WTC11 (cell line): ENCODE data around the gene MYO9A. TPM values are rescaled to one million over a fixed set of nuclear protein-coding genes. Genes with fewer than 3 reads are reported as not detected.

ENCODE experiments used
- ATAC-seq: fragments of 200-7000 bp; cut with Tn5 transposase; 2 replicates; pipeline ENCODE4 v1.10.0; 2021; ENCODE audit warnings: mild to moderate bottlenecking, moderate library complexity
- CTCF ChIA-PET: fragments of 300-600 bp; sonication (Branson Sonifier 250); formaldehyde crosslinking; loops from one replicate; lab custom pipeline; 2021; ENCODE audit warnings: antibody characterized with exemption; lab: Charles Lee
- POLR2A ChIA-PET: fragments of 350-600 bp; sonication (Branson Sonifier 250); formaldehyde crosslinking; loops from one replicate; lab custom pipeline; 2021; ENCODE audit warnings: antibody characterized with exemption; lab: Charles Lee
- DNase-seq: peaks from one replicate; pipeline ENCODE4 v3.0.0; 2021; ENCODE audit warnings: low spot score
- H3K27ac Mint-ChIP-seq: 2 replicates; pipeline ENCODE4 v1.8.0; 2021; ENCODE audit warnings: mixed read lengths
- H3K27me3 Mint-ChIP-seq: 2 replicates; pipeline ENCODE4 v1.8.0; 2021; ENCODE audit warnings: low read depth, mild to moderate bottlenecking, moderate library complexity, mixed read lengths
- H3K36me3 Mint-ChIP-seq: 2 replicates; pipeline ENCODE4 v1.8.0; 2021; ENCODE audit warnings: mixed read lengths
- H3K4me1 Mint-ChIP-seq: 2 replicates; pipeline ENCODE4 v1.8.0; 2022; ENCODE audit warnings: mixed read lengths
- H3K4me3 Mint-ChIP-seq: 2 replicates; pipeline ENCODE4 v1.8.0; 2021; ENCODE audit warnings: mild to moderate bottlenecking, moderate library complexity, mixed read lengths
- H3K9me3 Mint-ChIP-seq: 2 replicates; pipeline ENCODE4 v1.8.0; 2021; ENCODE audit warnings: mixed read lengths
- ELF4 ChIP-seq: sonication (generic); formaldehyde crosslinking; IDR thresholded peaks from 2 replicates; pipeline ENCODE4 v1.8.1; 2022; ENCODE audit warnings: low read depth, mild to moderate bottlenecking, moderate library complexity, missing genetic modification reagents
- ETV6 ChIP-seq: sonication (generic); formaldehyde crosslinking; IDR thresholded peaks from 2 replicates; pipeline ENCODE4 v1.8.1; 2022; ENCODE audit warnings: mild to moderate bottlenecking, missing genetic modification reagents
- FOXJ3 ChIP-seq: sonication (generic); formaldehyde crosslinking; IDR thresholded peaks from 2 replicates; pipeline ENCODE4 v1.9.0; 2021; ENCODE audit warnings: missing genetic modification reagents, mild to moderate bottlenecking, borderline replicate concordance
- FOXK1 ChIP-seq: sonication (generic); formaldehyde crosslinking; IDR thresholded peaks from 2 replicates; pipeline ENCODE4 v1.8.0; 2022; ENCODE audit warnings: mild to moderate bottlenecking, moderate library complexity, missing genetic modification reagents
- FOXP1 ChIP-seq: sonication (generic); formaldehyde crosslinking; IDR thresholded peaks from 2 replicates; pipeline ENCODE4 v1.8.0; 2022; ENCODE audit warnings: missing genetic modification reagents, mild to moderate bottlenecking, moderate library complexity, borderline replicate concordance
- GABPB1 ChIP-seq: sonication (generic); formaldehyde crosslinking; IDR thresholded peaks from 2 replicates; pipeline ENCODE4 v1.8.1; 2023; ENCODE audit warnings: mild to moderate bottlenecking, missing genetic modification reagents
- JUN ChIP-seq: sonication (generic); formaldehyde crosslinking; IDR thresholded peaks from 2 replicates; pipeline ENCODE4 v1.8.0; 2023; ENCODE audit warnings: mild to moderate bottlenecking, missing genetic modification reagents
- MYBL2 ChIP-seq: sonication (generic); formaldehyde crosslinking; IDR thresholded peaks from 2 replicates; pipeline ENCODE4 v1.8.1; 2023; ENCODE audit warnings: mild to moderate bottlenecking, moderate library complexity, missing genetic modification reagents
- SMAD3 ChIP-seq: sonication (generic); formaldehyde crosslinking; IDR thresholded peaks from 2 replicates; pipeline ENCODE4 v1.8.0; 2022; ENCODE audit warnings: missing genetic modification reagents, mild to moderate bottlenecking, borderline replicate concordance
- TEAD4 ChIP-seq: sonication (generic); formaldehyde crosslinking; IDR thresholded peaks from 2 replicates; pipeline ENCODE4 v1.8.0; 2022; ENCODE audit warnings: mild to moderate bottlenecking, missing genetic modification reagents
- ZBTB21 ChIP-seq: sonication (generic); formaldehyde crosslinking; IDR thresholded peaks from 2 replicates; pipeline ENCODE4 v1.8.1; 2023; ENCODE audit warnings: mild to moderate bottlenecking, missing genetic modification reagents, borderline replicate concordance
- ZNF671 ChIP-seq: fragments of 250-450 bp; sonication (Bioruptor Pico); IDR thresholded peaks from 2 replicates; pipeline ENCODE4 v1.8.0; 2021; ENCODE audit warnings: mild to moderate bottlenecking
- total RNA-seq: library from RNA; stranded (reverse); gene quantifications from 3 replicates; pipeline ENCODE4 v1.2.3, GENCODE V29; 2021
- TF ChIP-seq, protein P1 (sequence below): fragments of 250-450 bp; sonication (Bioruptor Pico); IDR thresholded peaks from 2 replicates; pipeline ENCODE4 v1.9.0; 2021; ENCODE audit warnings: mild to moderate bottlenecking
- TF ChIP-seq, protein P2 (sequence below): sonication (generic); formaldehyde crosslinking; IDR thresholded peaks from 2 replicates; pipeline ENCODE4 v1.8.1; 2023; ENCODE audit warnings: mild to moderate bottlenecking, moderate library complexity, missing genetic modification reagents
- TF ChIP-seq, protein P3 (sequence below): fragments of 250-450 bp; sonication (Bioruptor Pico); IDR thresholded peaks from 2 replicates; pipeline ENCODE4 v2.1.2; 2022; ENCODE audit warnings: mild to moderate bottlenecking, moderate library complexity
- TF ChIP-seq, protein P4 (sequence below): fragments of 250-450 bp; sonication (Bioruptor Pico); IDR thresholded peaks from 2 replicates; pipeline ENCODE4 v1.9.0; 2021; ENCODE audit warnings: mild to moderate bottlenecking
- TF ChIP-seq, protein P5 (sequence below): sonication (generic); formaldehyde crosslinking; IDR thresholded peaks from 2 replicates; pipeline ENCODE4 v1.8.1; 2023; ENCODE audit warnings: mild to moderate bottlenecking, missing genetic modification reagents, moderate library complexity
- TF ChIP-seq, protein P6 (sequence below): sonication (generic); formaldehyde crosslinking; IDR thresholded peaks from 2 replicates; pipeline ENCODE4 v1.8.1; 2022; ENCODE audit warnings: low read depth, missing genetic modification reagents, borderline replicate concordance
- TF ChIP-seq, protein P7 (sequence below): sonication (generic); formaldehyde crosslinking; conservative IDR thresholded peaks from 2 replicates; pipeline ENCODE4 v1.8.1; 2023; ENCODE audit warnings: mild to moderate bottlenecking, low read depth, missing genetic modification reagents, moderate library complexity
- TF ChIP-seq, protein P8 (sequence below): sonication (generic); formaldehyde crosslinking; IDR thresholded peaks from 2 replicates; pipeline ENCODE4 v1.8.1; 2023; ENCODE audit warnings: mild to moderate bottlenecking, missing genetic modification reagents, moderate library complexity

The MYO9A gene
- total RNA-seq, 1 experiment from 2014 or later = 23.5 TPM

DNA sequence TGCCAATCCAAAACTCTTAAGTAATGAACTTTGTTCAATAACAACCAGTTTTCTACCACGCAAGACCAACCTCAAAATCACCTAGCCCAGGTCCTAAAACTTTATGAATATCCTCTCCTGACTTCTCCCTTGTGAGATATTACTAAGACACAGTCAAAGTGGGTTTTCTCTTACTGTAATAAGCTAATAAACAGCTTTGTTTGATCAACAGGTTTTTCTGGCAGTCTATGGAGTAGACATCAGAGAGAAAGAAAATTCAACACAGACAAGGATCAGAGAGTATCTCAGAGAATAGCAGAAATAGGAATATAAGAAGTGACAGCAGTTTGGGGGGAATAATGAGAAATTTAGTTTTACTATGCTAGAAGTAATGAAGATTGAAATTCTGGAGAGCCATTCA is 228.0 kb downstream of the MYO9A start:
- ChIA-PET CTCF (no interaction called here), POLR2A (no interaction called here)
- Mint-ChIP-seq H3K36me3 (no peaks in the 10 kb centered on the region; the same call in 1 of the 2 replicates), H3K27ac (no peak overlapping the region), H3K4me3 (no peak overlapping the region), H3K9me3 (no peaks in the 10 kb centered on the region), H3K27me3 (no peaks in the 10 kb centered on the region), H3K4me1 (peaks cover 9% of the 10 kb centered on the region)
- TF ChIP-seq, protein P1, sequence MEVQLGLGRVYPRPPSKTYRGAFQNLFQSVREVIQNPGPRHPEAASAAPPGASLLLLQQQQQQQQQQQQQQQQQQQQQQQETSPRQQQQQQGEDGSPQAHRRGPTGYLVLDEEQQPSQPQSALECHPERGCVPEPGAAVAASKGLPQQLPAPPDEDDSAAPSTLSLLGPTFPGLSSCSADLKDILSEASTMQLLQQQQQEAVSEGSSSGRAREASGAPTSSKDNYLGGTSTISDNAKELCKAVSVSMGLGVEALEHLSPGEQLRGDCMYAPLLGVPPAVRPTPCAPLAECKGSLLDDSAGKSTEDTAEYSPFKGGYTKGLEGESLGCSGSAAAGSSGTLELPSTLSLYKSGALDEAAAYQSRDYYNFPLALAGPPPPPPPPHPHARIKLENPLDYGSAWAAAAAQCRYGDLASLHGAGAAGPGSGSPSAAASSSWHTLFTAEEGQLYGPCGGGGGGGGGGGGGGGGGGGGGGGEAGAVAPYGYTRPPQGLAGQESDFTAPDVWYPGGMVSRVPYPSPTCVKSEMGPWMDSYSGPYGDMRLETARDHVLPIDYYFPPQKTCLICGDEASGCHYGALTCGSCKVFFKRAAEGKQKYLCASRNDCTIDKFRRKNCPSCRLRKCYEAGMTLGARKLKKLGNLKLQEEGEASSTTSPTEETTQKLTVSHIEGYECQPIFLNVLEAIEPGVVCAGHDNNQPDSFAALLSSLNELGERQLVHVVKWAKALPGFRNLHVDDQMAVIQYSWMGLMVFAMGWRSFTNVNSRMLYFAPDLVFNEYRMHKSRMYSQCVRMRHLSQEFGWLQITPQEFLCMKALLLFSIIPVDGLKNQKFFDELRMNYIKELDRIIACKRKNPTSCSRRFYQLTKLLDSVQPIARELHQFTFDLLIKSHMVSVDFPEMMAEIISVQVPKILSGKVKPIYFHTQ = no peak
- no peak for TF ChIP-seq ZNF671 (CRISPR knock-in tag)
- TF ChIP-seq ZBTB21 = no peak
- no peak for TF ChIP-seq ELF4
- no peak for TF ChIP-seq GABPB1 (CRISPR knock-in tag)
- TF ChIP-seq, protein P2, sequence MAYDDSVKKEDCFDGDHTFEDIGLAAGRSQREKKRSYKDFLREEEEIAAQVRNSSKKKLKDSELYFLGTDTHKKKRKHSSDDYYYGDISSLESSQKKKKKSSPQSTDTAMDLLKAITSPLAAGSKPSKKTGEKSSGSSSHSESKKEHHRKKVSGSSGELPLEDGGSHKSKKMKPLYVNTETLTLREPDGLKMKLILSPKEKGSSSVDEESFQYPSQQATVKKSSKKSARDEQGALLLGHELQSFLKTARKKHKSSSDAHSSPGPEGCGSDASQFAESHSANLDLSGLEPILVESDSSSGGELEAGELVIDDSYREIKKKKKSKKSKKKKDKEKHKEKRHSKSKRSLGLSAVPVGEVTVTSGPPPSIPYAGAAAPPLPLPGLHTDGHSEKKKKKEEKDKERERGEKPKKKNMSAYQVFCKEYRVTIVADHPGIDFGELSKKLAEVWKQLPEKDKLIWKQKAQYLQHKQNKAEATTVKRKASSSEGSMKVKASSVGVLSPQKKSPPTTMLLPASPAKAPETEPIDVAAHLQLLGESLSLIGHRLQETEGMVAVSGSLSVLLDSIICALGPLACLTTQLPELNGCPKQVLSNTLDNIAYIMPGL = no peak
- TF ChIP-seq, protein P3, sequence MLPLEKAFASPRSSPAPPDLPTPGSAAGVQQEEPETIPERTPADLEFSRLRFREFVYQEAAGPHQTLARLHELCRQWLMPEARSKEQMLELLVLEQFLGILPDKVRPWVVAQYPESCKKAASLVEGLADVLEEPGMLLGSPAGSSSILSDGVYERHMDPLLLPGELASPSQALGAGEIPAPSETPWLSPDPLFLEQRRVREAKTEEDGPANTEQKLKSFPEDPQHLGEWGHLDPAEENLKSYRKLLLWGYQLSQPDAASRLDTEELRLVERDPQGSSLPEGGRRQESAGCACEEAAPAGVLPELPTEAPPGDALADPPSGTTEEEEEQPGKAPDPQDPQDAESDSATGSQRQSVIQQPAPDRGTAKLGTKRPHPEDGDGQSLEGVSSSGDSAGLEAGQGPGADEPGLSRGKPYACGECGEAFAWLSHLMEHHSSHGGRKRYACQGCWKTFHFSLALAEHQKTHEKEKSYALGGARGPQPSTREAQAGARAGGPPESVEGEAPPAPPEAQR (CRISPR knock-in tag) = no peak
- TF ChIP-seq TEAD4 (CRISPR knock-in tag) = no peak
- no peak for TF ChIP-seq ETV6
- TF ChIP-seq, protein P4, sequence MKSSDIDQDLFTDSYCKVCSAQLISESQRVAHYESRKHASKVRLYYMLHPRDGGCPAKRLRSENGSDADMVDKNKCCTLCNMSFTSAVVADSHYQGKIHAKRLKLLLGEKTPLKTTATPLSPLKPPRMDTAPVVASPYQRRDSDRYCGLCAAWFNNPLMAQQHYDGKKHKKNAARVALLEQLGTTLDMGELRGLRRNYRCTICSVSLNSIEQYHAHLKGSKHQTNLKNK (CRISPR knock-in tag) = no peak
- TF ChIP-seq FOXP1 (CRISPR knock-in tag) = no peak
- no peak for TF ChIP-seq MYBL2 (CRISPR knock-in tag)
- TF ChIP-seq, protein P5, sequence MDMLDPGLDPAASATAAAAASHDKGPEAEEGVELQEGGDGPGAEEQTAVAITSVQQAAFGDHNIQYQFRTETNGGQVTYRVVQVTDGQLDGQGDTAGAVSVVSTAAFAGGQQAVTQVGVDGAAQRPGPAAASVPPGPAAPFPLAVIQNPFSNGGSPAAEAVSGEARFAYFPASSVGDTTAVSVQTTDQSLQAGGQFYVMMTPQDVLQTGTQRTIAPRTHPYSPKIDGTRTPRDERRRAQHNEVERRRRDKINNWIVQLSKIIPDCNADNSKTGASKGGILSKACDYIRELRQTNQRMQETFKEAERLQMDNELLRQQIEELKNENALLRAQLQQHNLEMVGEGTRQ = no peak
- TF ChIP-seq SMAD3 (CRISPR knock-in tag) = no peak
- TF ChIP-seq, protein P6, sequence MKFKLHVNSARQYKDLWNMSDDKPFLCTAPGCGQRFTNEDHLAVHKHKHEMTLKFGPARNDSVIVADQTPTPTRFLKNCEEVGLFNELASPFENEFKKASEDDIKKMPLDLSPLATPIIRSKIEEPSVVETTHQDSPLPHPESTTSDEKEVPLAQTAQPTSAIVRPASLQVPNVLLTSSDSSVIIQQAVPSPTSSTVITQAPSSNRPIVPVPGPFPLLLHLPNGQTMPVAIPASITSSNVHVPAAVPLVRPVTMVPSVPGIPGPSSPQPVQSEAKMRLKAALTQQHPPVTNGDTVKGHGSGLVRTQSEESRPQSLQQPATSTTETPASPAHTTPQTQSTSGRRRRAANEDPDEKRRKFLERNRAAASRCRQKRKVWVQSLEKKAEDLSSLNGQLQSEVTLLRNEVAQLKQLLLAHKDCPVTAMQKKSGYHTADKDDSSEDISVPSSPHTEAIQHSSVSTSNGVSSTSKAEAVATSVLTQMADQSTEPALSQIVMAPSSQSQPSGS (CRISPR knock-in tag) = no peak
- no peak for TF ChIP-seq FOXK1 (CRISPR knock-in tag)
- TF ChIP-seq FOXJ3 (CRISPR knock-in tag) = no peak
- TF ChIP-seq, protein P7, sequence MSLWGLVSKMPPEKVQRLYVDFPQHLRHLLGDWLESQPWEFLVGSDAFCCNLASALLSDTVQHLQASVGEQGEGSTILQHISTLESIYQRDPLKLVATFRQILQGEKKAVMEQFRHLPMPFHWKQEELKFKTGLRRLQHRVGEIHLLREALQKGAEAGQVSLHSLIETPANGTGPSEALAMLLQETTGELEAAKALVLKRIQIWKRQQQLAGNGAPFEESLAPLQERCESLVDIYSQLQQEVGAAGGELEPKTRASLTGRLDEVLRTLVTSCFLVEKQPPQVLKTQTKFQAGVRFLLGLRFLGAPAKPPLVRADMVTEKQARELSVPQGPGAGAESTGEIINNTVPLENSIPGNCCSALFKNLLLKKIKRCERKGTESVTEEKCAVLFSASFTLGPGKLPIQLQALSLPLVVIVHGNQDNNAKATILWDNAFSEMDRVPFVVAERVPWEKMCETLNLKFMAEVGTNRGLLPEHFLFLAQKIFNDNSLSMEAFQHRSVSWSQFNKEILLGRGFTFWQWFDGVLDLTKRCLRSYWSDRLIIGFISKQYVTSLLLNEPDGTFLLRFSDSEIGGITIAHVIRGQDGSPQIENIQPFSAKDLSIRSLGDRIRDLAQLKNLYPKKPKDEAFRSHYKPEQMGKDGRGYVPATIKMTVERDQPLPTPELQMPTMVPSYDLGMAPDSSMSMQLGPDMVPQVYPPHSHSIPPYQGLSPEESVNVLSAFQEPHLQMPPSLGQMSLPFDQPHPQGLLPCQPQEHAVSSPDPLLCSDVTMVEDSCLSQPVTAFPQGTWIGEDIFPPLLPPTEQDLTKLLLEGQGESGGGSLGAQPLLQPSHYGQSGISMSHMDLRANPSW (CRISPR knock-in tag) = no peak
- TF ChIP-seq, protein P8, sequence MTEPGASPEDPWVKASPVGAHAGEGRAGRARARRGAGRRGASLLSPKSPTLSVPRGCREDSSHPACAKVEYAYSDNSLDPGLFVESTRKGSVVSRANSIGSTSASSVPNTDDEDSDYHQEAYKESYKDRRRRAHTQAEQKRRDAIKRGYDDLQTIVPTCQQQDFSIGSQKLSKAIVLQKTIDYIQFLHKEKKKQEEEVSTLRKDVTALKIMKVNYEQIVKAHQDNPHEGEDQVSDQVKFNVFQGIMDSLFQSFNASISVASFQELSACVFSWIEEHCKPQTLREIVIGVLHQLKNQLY = no peak
- no peak for TF ChIP-seq JUN
- no peak for DNase-seq
- ATAC-seq = no peak
